A673 (cell line): Measurements from ENCODE around the gene RAD50.

Source experiments
- CTCF ChIP-seq: fragments of 300-800, 200-600 bp; sonication (generic); conservative IDR thresholded peaks from 2 replicates; pipeline ENCODE4 v1.5.1; 2017; ENCODE audit warnings: low read depth, mild to moderate bottlenecking, antibody characterized with exemption, low read length, moderate library complexity, mixed read lengths
- EZH2 ChIP-seq: fragments of 200-600 bp; sonication (generic); IDR thresholded peaks from 2 replicates; pipeline ENCODE4 v1.6.1; 2017; ENCODE audit warnings: borderline replicate concordance, low read depth, mild to moderate bottlenecking, mixed read lengths, antibody characterized with exemption, low read length; ENCODE audit not compliant: poor library complexity, severe bottlenecking

DNA sequence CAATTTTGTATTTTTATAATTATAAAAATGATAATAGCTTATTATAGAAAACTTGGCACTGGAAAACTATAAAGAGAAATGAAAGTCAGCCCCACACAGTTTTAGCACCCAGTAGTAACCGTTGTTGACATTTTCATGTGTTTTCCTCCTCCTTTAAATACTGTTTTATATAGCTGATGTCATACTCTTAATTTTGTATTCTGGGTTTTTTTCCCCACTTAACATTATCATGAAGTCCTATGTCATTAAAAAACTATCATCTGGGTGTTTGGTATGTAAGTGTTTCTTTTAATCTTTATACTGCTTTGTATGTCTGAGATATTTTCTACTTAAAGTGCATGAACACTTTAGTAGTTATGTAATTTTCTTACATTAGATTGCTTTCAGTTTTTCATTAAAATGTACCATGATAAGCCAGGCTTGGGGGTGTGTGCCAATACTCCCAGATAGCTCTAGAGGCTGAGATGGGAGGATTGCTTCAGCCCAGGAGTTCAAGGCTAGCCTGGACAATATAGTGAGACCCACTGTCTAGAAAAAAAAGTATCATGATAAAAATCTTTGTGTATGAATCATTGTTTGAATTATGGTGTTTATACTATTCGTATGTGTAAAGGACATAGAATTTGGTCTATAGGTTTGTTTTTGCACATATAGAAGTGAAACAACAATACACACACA lies 2.7 kb downstream of the RAD50 start:
- TF ChIP-seq CTCF = no peak
- TF ChIP-seq EZH2 = no peak
